HepG2 (cell line): ENCODE results near the gene TOMM6. TPM values are rescaled to one million over a fixed set of nuclear protein-coding genes. Genes with fewer than 3 reads are reported as not detected.

Experiments used
- EZH2 ChIP-seq: conservative IDR thresholded peaks from 2 replicates; pipeline ENCODE4 v1.6.1; 2012; ENCODE audit warnings: mild to moderate bottlenecking, low read depth, low read length, moderate library complexity
- GABPB1 ChIP-seq: IDR thresholded peaks from 2 replicates; pipeline ENCODE4 v1.6.1; 2016; ENCODE audit warnings: mild to moderate bottlenecking, missing genetic modification reagents, moderate library complexity, missing compliant biosample characterization
- GLI4 ChIP-seq: sonication (generic); formaldehyde crosslinking; IDR thresholded peaks from 2 replicates; pipeline ENCODE4 v1.5.1; 2020; ENCODE audit warnings: missing genetic modification reagents, mild to moderate bottlenecking, moderate library complexity, borderline replicate concordance
- IRF2 ChIP-seq: IDR thresholded peaks from 2 replicates; pipeline ENCODE4 v1.6.1; 2018; ENCODE audit warnings: missing genetic modification reagents, missing compliant biosample characterization
- JUNB ChIP-seq: sonication (generic); formaldehyde crosslinking; IDR thresholded peaks from 2 replicates; pipeline ENCODE4 v1.8.0; 2022; ENCODE audit warnings: missing genetic modification reagents, mild to moderate bottlenecking, borderline replicate concordance
- JUND ChIP-seq: sonication (generic); formaldehyde crosslinking; IDR thresholded peaks from 2 replicates; pipeline ENCODE4 v1.8.0; 2022; ENCODE audit warnings: mild to moderate bottlenecking, missing genetic modification reagents
- MIER2 ChIP-seq: IDR thresholded peaks from 2 replicates; pipeline ENCODE4 v1.6.1; 2016; ENCODE audit warnings: missing biosample characterization, missing genetic modification reagents
- MTF1 ChIP-seq: sonication (generic); formaldehyde crosslinking; IDR thresholded peaks from 2 replicates; pipeline ENCODE4 v1.5.0; 2020; ENCODE audit warnings: missing genetic modification reagents
- MTF2 ChIP-seq: sonication (generic); formaldehyde crosslinking; IDR thresholded peaks from 2 replicates; pipeline ENCODE4 v1.5.0; 2020; ENCODE audit warnings: missing genetic modification reagents, borderline replicate concordance
- PCBP1 ChIP-seq: fragments of 200-400 bp; formaldehyde crosslinking; IDR thresholded peaks from 2 replicates; pipeline ENCODE4 v1.6.1; 2017; ENCODE audit warnings: mild to moderate bottlenecking, low read depth, low read length, borderline replicate concordance
- POGZ ChIP-seq: sonication (generic); formaldehyde crosslinking; IDR thresholded peaks from 2 replicates; pipeline ENCODE4 v1.4.0; 2020; ENCODE audit warnings: mild to moderate bottlenecking, missing genetic modification reagents
- SAP130 ChIP-seq: IDR thresholded peaks from 2 replicates; pipeline ENCODE4 v1.6.1; 2016; ENCODE audit warnings: low read depth
- SOX13 ChIP-seq, 3 experiments: fragments of 450-650 bp in 1 of 3; sonication (generic) in 1 of 3; formaldehyde crosslinking in 1 of 3; IDR thresholded peaks in 2 of 3; conservative IDR thresholded peaks in 1 of 3; 2 replicates each; pipeline versions ENCODE4 v1.5.0 to v1.6.1; 2016 to 2020; ENCODE audit warnings: antibody characterized with exemption in 1 of 3, mild to moderate bottlenecking in 1 of 3, missing compliant biosample characterization in 1 of 3, missing genetic modification reagents in 1 of 3, moderate library complexity in 1 of 3
- SYNCRIP ChIP-seq: fragments of 200-400 bp; formaldehyde crosslinking; IDR thresholded peaks from 2 replicates; pipeline ENCODE4 v1.6.1; 2018; ENCODE audit warnings: mild to moderate bottlenecking, low read depth, low read length; ENCODE audit not compliant: insufficient read depth
- TCF12 ChIP-seq, 2 experiments: fragments of 450-650 bp in 1 of 2; sonication (generic) in 1 of 2; formaldehyde crosslinking in 1 of 2; IDR thresholded peaks; 2 replicates each; pipeline versions ENCODE4 v1.6.1 to v1.8.0; 2017 to 2022; ENCODE audit warnings: antibody characterized with exemption in 1 of 2, mild to moderate bottlenecking in 1 of 2, missing genetic modification reagents in 1 of 2, moderate library complexity in 1 of 2
- YY1 ChIP-seq: IDR thresholded peaks from 2 replicates; pipeline ENCODE4 v1.6.1; 2011; ENCODE audit warnings: low read length, low read depth, moderate library complexity, mild to moderate bottlenecking; ENCODE audit not compliant: insufficient read depth, insufficient replicate concordance
- ZFP90 ChIP-seq: sonication (generic); formaldehyde crosslinking; IDR thresholded peaks from 2 replicates; pipeline ENCODE4 v1.8.0; 2022; ENCODE audit warnings: missing genetic modification reagents, mild to moderate bottlenecking, inconsistent platforms, borderline replicate concordance
- ZNF678 ChIP-seq: sonication (generic); formaldehyde crosslinking; IDR thresholded peaks from 2 replicates; pipeline ENCODE4 v1.4.0; 2020; ENCODE audit warnings: mild to moderate bottlenecking, missing genetic modification reagents
- ZNF7 ChIP-seq: IDR thresholded peaks from 2 replicates; pipeline ENCODE4 v1.6.1; 2016; ENCODE audit warnings: missing biosample characterization, missing genetic modification reagents
- ZNF737 ChIP-seq: sonication (generic); formaldehyde crosslinking; IDR thresholded peaks from 2 replicates; pipeline ENCODE4 v1.5.0; 2020; ENCODE audit warnings: missing genetic modification reagents, mild to moderate bottlenecking, borderline replicate concordance
- ZNF816 ChIP-seq: sonication (generic); formaldehyde crosslinking; IDR thresholded peaks from 2 replicates; pipeline ENCODE4 v1.8.0; 2022; ENCODE audit warnings: missing genetic modification reagents, mild to moderate bottlenecking, borderline replicate concordance
- ZNF891 ChIP-seq: sonication (generic); formaldehyde crosslinking; IDR thresholded peaks from 2 replicates; pipeline ENCODE4 v1.5.0; 2020; ENCODE audit warnings: mild to moderate bottlenecking, missing genetic modification reagents
- polyA plus RNA-seq, 8 experiments: library from polyadenylated mRNA; depleted of rRNA in 3 of 8; stranded (reverse) in 7 of 8; unstranded in 1 of 8; fragments of >200 nt; fragmentation: Illumina TruSeq in 4 of 8; extraction: Trizol in 4 of 8; gene quantifications; 2 replicates each; pipeline versions ENCODE4 v1.2.1 to v1.2.3, GENCODE V29; 2011 to 2016; ENCODE audit warnings: low read depth in 4 of 8, missing spikeins in 1 of 8, mixed read lengths in 1 of 8; ENCODE audit not compliant: insufficient read depth in 1 of 8
- total RNA-seq, 5 experiments: library from RNA; depleted of rRNA; stranded (reverse); fragments of >200 nt; fragmentation: Illumina TruSeq; extraction: Trizol; gene quantifications; 2 replicates each; pipeline ENCODE4 v1.2.3, GENCODE V29; 2016; ENCODE audit warnings: low read depth in 1 of 5
- TF ChIP-seq, protein P1 (sequence below): sonication (generic); formaldehyde crosslinking; IDR thresholded peaks from 2 replicates; pipeline ENCODE4 v1.5.0; 2020; ENCODE audit warnings: missing genetic modification reagents
- TF ChIP-seq, protein P2 (sequence below): sonication (generic); formaldehyde crosslinking; IDR thresholded peaks from 2 replicates; pipeline ENCODE4 v1.4.0; 2020; ENCODE audit warnings: missing genetic modification reagents, mild to moderate bottlenecking, borderline replicate concordance
- TF ChIP-seq, protein P3 (sequence below): sonication (generic); formaldehyde crosslinking; IDR thresholded peaks from 2 replicates; pipeline ENCODE4 v1.8.0; 2022; ENCODE audit warnings: mild to moderate bottlenecking, missing genetic modification reagents, moderate library complexity

Gene TOMM6
- total and polyA plus RNA-seq, 2 of the 13 experiments (the other 11 are each of a cell fraction or from before 2014, with no cell fraction given), result 320 to 321 TPM

DNA sequence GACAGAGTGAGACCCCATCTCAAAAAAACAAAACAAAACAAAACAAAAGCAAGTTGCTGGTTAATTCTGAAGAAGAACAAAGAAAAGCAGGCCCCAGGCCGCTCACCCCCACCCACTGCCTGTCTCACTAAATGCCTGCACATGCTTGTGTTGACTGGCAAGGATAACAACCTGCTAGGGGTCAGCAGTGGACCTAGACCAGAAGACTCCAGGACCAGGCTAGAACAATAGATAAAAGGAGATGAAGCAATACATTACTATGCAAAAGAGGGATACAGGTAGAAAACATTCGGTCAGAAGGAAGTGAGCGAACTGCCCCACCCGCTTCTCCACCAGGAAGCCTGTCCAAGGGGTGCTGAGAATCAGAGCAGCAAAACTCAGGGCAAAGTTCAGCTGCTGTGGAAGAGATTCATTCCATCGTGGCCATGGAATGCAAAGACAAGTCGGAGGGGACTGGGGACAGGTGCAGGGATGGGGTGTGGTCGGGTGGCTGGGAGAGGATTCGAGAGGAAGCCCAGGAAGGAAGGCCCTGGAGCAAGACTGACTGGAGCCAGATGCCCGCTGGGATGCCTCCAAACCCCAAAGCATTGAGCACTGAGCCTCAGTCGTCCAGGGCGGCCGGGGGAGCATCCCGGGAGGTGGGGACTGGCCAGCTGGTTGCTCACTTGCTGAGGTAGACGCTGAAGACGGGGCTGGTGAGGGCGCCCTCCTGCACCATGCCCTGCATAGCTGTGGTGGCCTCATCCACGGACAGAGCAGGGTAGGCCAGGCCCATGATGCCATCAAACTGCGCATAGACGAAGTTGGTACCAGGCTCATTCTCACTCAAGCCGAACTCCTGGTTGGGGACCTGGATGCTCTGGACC, 45.6 kb upstream of the TOMM6 start (continued):
- TF ChIP-seq ZFP90 (CRISPR knock-in tag) (no peak), MTF1 (CRISPR knock-in tag) (no peak), MIER2 (CRISPR knock-in tag) (peak; percentile 50; the same call in 1 of the 2 replicates), TCF12 (IDR thresholded peaks at IDR 0.05) (no peak), TCF12 (CRISPR knock-in tag; IDR thresholded peaks at IDR 0.05) (no peak), SAP130 (CRISPR knock-in tag) (peak; percentile 68), ZNF7 (0 out of 2 replicates have a peak, but pooled peaks have one; percentile 23), PCBP1 (no peak), GABPB1 (CRISPR knock-in tag) (peak; percentile 9), JUNB (no peak), IRF2 (CRISPR knock-in tag) (no peak), GLI4 (CRISPR knock-in tag) (no peak), SYNCRIP (no peak), POGZ (no peak), ZNF678 (CRISPR knock-in tag) (no peak), YY1 (no peak), SOX13 (IDR thresholded peaks at IDR 0.05) (peak; percentile 91), SOX13 (CRISPR knock-in tag; conservative IDR thresholded peaks at IDR 0.05 in 1 of 2, IDR thresholded peaks at IDR 0.05 in 1 of 2) (peak in 1 of 2 experiments; percentile 99; a peak in 2 of 4 replicates), MTF2 (no peak), ZNF891 (no peak), ZNF816 (CRISPR knock-in tag) (no peak), JUND (CRISPR knock-in tag) (no peak), ZNF737 (no peak), EZH2 (no peak)
- TF ChIP-seq, protein P1, sequence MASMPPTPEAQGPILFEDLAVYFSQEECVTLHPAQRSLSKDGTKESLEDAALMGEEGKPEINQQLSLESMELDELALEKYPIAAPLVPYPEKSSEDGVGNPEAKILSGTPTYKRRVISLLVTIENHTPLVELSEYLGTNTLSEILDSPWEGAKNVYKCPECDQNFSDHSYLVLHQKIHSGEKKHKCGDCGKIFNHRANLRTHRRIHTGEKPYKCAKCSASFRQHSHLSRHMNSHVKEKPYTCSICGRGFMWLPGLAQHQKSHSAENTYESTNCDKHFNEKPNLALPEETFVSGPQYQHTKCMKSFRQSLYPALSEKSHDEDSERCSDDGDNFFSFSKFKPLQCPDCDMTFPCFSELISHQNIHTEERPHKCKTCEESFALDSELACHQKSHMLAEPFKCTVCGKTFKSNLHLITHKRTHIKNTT (CRISPR knock-in tag), result no peak
- TF ChIP-seq, protein P2, sequence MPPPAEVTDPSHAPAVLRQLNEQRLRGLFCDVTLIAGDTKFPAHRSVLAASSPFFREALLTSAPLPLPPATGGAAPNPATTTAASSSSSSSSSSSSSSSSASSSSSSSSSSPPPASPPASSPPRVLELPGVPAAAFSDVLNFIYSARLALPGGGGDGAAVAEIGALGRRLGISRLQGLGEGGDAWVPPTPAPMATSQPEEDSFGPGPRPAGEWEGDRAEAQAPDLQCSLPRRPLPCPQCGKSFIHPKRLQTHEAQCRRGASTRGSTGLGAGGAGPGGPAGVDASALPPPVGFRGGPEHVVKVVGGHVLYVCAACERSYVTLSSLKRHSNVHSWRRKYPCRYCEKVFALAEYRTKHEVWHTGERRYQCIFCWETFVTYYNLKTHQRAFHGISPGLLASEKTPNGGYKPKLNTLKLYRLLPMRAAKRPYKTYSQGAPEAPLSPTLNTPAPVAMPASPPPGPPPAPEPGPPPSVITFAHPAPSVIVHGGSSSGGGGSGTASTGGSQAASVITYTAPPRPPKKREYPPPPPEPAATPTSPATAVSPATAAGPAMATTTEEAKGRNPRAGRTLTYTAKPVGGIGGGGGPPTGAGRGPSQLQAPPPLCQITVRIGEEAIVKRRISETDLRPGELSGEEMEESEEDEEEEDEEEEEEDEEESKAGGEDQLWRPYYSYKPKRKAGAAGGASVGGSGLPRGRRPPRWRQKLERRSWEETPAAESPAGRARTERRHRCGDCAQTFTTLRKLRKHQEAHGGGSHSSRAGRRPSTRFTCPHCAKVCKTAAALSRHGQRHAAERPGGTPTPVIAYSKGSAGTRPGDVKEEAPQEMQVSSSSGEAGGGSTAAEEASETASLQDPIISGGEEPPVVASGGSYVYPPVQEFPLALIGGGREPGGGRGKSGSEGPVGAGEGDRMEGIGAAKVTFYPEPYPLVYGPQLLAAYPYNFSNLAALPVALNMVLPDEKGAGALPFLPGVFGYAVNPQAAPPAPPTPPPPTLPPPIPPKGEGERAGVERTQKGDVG (CRISPR knock-in tag), result no peak
- TF ChIP-seq, protein P3, sequence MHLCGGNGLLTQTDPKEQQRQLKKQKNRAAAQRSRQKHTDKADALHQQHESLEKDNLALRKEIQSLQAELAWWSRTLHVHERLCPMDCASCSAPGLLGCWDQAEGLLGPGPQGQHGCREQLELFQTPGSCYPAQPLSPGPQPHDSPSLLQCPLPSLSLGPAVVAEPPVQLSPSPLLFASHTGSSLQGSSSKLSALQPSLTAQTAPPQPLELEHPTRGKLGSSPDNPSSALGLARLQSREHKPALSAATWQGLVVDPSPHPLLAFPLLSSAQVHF (CRISPR knock-in tag), result no peak
